ENCODE results near the gene NDUFB1.

DNA sequence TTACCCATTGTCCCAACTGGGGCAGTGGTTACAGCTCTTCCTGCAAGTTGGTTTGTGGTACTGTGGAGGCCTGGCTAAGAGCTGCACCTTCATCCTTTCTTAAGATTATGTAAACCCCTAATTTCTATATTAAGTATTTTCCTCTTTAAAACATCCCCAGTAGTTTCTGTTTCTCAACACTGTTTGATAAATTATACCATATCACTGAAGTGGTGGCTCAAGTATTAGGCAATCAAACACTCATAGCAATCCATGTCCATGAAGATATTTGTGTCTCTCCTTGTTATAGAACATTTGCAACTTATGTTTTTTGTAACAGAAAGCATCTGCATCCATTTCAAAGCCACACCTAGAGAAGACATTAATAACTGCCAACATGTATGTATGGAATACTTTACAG lies 47.0 kb downstream of the NDUFB1 start:
- TF ChIP-seq, protein P1, sequence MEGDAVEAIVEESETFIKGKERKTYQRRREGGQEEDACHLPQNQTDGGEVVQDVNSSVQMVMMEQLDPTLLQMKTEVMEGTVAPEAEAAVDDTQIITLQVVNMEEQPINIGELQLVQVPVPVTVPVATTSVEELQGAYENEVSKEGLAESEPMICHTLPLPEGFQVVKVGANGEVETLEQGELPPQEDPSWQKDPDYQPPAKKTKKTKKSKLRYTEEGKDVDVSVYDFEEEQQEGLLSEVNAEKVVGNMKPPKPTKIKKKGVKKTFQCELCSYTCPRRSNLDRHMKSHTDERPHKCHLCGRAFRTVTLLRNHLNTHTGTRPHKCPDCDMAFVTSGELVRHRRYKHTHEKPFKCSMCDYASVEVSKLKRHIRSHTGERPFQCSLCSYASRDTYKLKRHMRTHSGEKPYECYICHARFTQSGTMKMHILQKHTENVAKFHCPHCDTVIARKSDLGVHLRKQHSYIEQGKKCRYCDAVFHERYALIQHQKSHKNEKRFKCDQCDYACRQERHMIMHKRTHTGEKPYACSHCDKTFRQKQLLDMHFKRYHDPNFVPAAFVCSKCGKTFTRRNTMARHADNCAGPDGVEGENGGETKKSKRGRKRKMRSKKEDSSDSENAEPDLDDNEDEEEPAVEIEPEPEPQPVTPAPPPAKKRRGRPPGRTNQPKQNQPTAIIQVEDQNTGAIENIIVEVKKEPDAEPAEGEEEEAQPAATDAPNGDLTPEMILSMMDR (IDR thresholded peaks at IDR 0.05 in 8 of 11, conservative IDR thresholded peaks at IDR 0.05 in 3 of 11): no peak
- TF ChIP-seq POLR2A (IDR thresholded peaks at IDR 0.05): no peak
